GM18505 (cell line): ENCODE measurements around the gene DPM1.

Source experiments
- ATAC-seq: cut with Tn5 transposase; IDR thresholded peaks from one replicate; pipeline ENCODE4 v1.9.1; 2021; ENCODE audit not compliant: unreplicated experiment
- POLR2A ChIP-seq: IDR thresholded peaks from 4 replicates; pipeline ENCODE4 v1.6.1; 2011; ENCODE audit warnings: borderline replicate concordance; ENCODE audit not compliant: insufficient read depth, insufficient read length; ENCODE audit errors: extremely low read depth

DPM1 gene

GRCh38 chr20:50913690-50914375 is 44.5 kb downstream of the DPM1 start:
- ATAC-seq = no peak
- no peak for TF ChIP-seq POLR2A

GRCh38 chr20:50911716-50912115 is 46.6 kb downstream of the DPM1 start:
- no peak for ATAC-seq
- TF ChIP-seq POLR2A = no peak

- no peak for ATAC-seq
- no peak for TF ChIP-seq POLR2A
Observed at GRCh38 chr20:50911030-50911429, 47.3 kb downstream of the DPM1 start.

- no peak for ATAC-seq
- TF ChIP-seq POLR2A = no peak
Observed at GRCh38 chr20:50909413-50909812, 48.9 kb downstream of the DPM1 start.

DNA sequence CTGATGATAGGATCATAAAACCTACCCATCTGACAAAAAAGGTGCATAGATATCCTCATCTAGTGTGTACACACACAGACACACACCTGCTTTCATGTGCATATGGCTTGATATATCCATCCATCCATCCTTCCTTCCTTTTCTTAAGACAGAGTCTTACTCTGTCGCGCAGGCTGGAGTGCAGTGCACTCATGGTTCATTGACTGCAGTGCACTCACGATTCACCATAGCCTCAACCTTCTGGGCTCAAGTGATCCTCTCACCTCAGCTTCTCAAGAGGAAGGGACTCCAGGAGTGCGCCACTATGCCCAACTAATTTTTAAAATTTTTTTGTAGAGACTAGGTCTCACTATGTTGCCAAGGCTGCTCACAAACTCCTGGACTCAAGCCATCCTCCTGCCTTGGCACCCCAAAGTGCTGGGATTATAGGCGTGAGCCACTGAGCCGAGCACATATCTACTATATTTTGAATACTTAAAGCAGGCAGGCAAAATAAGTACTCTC is 54.2 kb downstream of the DPM1 start:
- TF ChIP-seq POLR2A = no peak
- ATAC-seq = no peak

- ATAC-seq = no peak
- TF ChIP-seq POLR2A = no peak
Observed at GRCh38 chr20:50903353-50904051, 54.8 kb downstream of the DPM1 start.

GRCh38 chr20:50901301-50901700 is 57.0 kb downstream of the DPM1 start:
- ATAC-seq = no peak
- no peak for TF ChIP-seq POLR2A

DNA sequence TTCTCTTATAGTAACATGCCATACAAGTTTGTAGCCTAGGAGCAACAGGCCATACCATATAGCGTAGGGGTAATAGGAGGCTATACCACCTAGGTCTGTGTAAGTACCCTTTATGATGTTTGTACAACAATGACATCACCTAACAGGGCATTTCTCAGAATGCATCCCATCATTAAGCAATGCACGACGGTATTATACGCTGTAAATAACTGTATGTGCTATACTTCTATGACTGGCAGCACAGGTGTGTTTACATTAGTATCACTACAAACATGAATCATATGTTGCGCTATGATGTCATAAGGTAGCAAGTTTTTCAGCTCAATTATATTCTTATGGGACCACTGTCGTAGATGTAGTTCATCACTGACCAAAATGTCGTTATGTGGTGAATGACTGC is 58.1 kb downstream of the DPM1 start:
- TF ChIP-seq POLR2A = no peak
- no peak for ATAC-seq

DNA sequence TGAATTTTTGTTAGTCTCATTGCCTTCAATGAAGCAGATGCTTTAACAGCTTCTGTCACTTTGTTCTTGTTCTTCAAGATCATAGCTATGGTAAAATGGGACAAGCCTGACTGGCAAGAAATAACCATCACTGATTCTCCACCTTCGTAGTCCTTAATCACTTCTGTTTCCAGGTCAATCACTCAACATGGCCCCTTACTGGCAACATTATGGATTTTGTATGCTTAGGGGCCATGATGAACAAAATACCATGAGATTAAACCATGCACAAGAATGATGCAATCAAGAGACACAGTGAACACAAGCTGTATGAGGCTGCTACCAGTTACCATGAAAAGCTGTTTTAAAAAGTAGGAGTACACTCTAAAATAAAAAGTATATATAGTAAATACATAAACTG is 59.9 kb downstream of the DPM1 start:
- TF ChIP-seq POLR2A = no peak
- ATAC-seq = no peak

DNA sequence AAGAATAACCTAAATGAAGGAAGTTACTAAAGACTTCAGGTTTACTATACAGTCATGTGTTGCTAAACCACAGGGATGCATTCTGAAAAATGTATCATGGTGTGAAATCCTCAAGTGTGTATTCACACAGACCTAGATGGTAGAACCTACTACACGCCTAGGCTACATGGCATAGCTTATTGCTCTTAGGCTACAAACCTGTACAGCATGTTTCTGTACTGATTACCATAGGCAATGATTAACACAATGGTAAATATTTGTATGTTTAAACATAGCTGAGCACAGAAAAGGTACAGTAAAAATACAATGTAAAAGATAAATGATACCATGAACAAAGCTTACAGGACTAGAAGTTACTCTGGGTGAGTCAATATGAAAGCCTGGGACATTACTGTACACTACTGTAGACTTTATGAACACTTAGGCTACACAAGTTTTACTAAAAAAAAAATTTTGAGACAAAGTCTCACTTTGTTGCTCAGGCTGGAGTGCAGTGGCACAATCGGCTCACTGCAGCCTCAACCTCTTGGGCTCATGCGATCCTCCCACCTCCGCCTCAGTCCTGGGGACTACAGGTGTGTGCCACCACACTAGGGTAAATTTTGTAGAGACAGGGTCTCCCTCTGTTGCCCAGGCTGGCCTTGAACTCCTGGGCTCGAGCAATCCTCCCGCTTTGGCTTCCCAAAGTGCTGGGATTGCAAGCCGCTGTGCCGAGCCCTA is 63.1 kb downstream of the DPM1 start:
- no peak for ATAC-seq
- no peak for TF ChIP-seq POLR2A

GRCh38 chr20:50893620-50894019 is 64.7 kb downstream of the DPM1 start:
- TF ChIP-seq POLR2A = no peak
- no peak for ATAC-seq

DNA sequence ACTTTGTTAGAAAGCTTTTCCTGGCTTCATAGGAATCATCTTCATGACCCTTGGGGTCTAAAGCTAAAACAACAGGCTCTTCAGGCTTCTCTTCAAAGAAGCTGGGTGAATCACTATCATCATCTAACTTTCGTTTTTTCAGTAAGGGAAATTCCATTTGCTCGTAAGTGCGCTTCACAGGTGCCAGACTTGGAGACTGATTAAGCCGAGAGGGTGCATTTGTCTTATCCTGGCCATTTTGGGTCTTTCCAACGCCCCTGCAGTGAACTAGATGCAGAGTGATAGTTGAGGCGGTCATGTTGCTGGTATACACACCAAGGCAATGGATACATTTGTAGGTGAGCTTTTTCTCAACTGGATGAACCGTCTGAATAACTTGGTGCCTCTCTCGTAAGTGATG is 65.9 kb downstream of the DPM1 start:
- ATAC-seq = no peak
- no peak for TF ChIP-seq POLR2A

DNA sequence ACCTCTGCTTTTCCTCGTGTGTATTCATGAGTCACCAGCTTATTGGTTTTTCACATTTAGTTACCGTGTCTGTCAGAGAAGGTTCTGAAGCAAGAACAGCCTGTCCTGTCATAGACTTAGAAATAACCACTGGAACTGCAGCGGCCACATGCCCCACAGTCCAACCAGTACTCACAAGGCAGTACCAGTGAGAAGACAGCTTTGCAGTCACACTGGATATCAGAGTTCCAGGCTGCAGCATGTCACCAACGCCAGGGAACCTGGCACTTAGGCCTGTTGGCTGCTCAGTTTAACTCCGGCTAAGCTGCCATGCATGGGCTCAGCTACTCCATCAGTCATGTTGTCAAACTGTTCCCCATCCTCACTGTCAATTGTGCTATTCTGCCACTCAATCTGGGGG is 67.2 kb downstream of the DPM1 start:
- no peak for TF ChIP-seq POLR2A
- no peak for ATAC-seq

GRCh38 chr20:50887576-50887975 is 70.8 kb downstream of the DPM1 start:
- no peak for ATAC-seq
- no peak for TF ChIP-seq POLR2A

GRCh38 chr20:50886184-50886790 is 72.0 kb downstream of the DPM1 start:
- ATAC-seq = no peak
- TF ChIP-seq POLR2A = no peak
